Adipocyte (in vitro differentiated cells): ENCODE data around the gene ENTPD2.
A peak's percentile ranks its signal among the peaks of the same experiment; 100 is the strongest.
"Not testable (repeated sequence)": the region's sequence is repeated elsewhere in the genome, so short reads cannot be mapped to it uniquely, and the experiment has no call there.

ENCODE experiments used
- DNase-seq: peaks from one replicate; pipeline ENCODE4 v3.0.0-alpha.2; 2015; ENCODE audit warnings: low read depth
- H3K27me3 ChIP-seq: replicated peaks from 2 replicates; pipeline ENCODE4 v1.7.0; 2013; ENCODE audit warnings: mild to moderate bottlenecking, low read length, moderate library complexity; ENCODE audit not compliant: control insufficient read depth, insufficient read depth
- H3K36me3 ChIP-seq: 2 replicates; pipeline ENCODE4 v1.7.0; 2013; ENCODE audit warnings: low read length, mild to moderate bottlenecking, moderate library complexity; ENCODE audit not compliant: control insufficient read depth, insufficient read depth, severe bottlenecking
- H3K4me1 ChIP-seq: 2 replicates; pipeline ENCODE4 v1.7.0; 2013; ENCODE audit warnings: mild to moderate bottlenecking, low read length, moderate library complexity; ENCODE audit not compliant: control insufficient read depth, insufficient read depth
- H3K4me3 ChIP-seq: 2 replicates; pipeline ENCODE4 v1.7.0; 2013; ENCODE audit warnings: mild to moderate bottlenecking, low read length, moderate library complexity
- H3K9ac ChIP-seq: 2 replicates; pipeline ENCODE4 v1.7.0; 2013; ENCODE audit warnings: mild to moderate bottlenecking, low read length, moderate library complexity
- H3K9me3 ChIP-seq: 2 replicates; pipeline ENCODE4 v1.7.0; 2013; ENCODE audit warnings: mild to moderate bottlenecking, low read length, moderate library complexity; ENCODE audit not compliant: control insufficient read depth

ENTPD2 gene

GRCh38 chr9:137039611-137040366, 14.1 kb downstream of the ENTPD2 start:
- Histone ChIP-seq H3K9ac (no peak overlapping the region), H3K36me3 (peaks cover 13% of the 10 kb centered on the region), H3K9me3 (no peaks in the 10 kb centered on the region), H3K27me3 (no peaks in the 10 kb centered on the region), H3K4me3 (no peak overlapping the region), H3K4me1 (peaks cover 9% of the 10 kb centered on the region)
- no peak for DNase-seq

GRCh38 chr9:137038916-137039315, 14.9 kb downstream of the ENTPD2 start:
- no peak for DNase-seq
- H3K4me3 ChIP-seq = no peak overlapping the region
- no peak overlapping the region for H3K9ac ChIP-seq
- H3K36me3 ChIP-seq = peaks cover 13% of the 10 kb centered on the region
- H3K27me3 ChIP-seq = no peaks in the 10 kb centered on the region
- no peaks in the 10 kb centered on the region for H3K9me3 ChIP-seq
- peaks cover 4% of the 10 kb centered on the region for H3K4me1 ChIP-seq

- Histone ChIP-seq H3K4me3 (no peak overlapping the region), H3K9me3 (no peaks in the 10 kb centered on the region), H3K9ac (no peak overlapping the region), H3K36me3 (peaks cover 13% of the 10 kb centered on the region), H3K27me3 (no peaks in the 10 kb centered on the region), H3K4me1 (no peaks in the 10 kb centered on the region)
- DNase-seq = no peak
Observed at GRCh38 chr9:137037483-137037882, 16.4 kb downstream of the ENTPD2 start.

GRCh38 chr9:137037035-137037434, 16.8 kb downstream of the ENTPD2 start:
- Histone ChIP-seq H3K4me1 (no peaks in the 10 kb centered on the region), H3K36me3 (peaks cover 13% of the 10 kb centered on the region)

GRCh38 chr9:137035937-137036336, 17.9 kb downstream of the ENTPD2 start:
- no peak for DNase-seq
- Histone ChIP-seq H3K9me3 (no peaks in the 10 kb centered on the region), H3K36me3 (peaks cover 13% of the 10 kb centered on the region), H3K4me3 (no peak overlapping the region), H3K4me1 (no peaks in the 10 kb centered on the region), H3K9ac (no peak overlapping the region), H3K27me3 (no peaks in the 10 kb centered on the region)

More at GRCh38 chr9:137037035-137037434, 16.8 kb downstream of the ENTPD2 start:
- DNase-seq = no peak
- no peak overlapping the region for H3K9ac ChIP-seq
- H3K9me3 ChIP-seq = no peaks in the 10 kb centered on the region
- no peaks in the 10 kb centered on the region for H3K27me3 ChIP-seq
- H3K4me3 ChIP-seq = no peak overlapping the region

GRCh38 chr9:137035507-137035834, 18.4 kb downstream of the ENTPD2 start:
- no peak for DNase-seq
- H3K27me3 ChIP-seq = no peaks in the 10 kb centered on the region
- H3K4me3 ChIP-seq = no peak overlapping the region
- H3K9ac ChIP-seq = no peak overlapping the region
- peaks cover 13% of the 10 kb centered on the region for H3K36me3 ChIP-seq
- no peaks in the 10 kb centered on the region for H3K9me3 ChIP-seq
- no peaks in the 10 kb centered on the region for H3K4me1 ChIP-seq

- Histone ChIP-seq H3K4me3 (no peak overlapping the region), H3K36me3 (peaks cover 10% of the 10 kb centered on the region), H3K9me3 (no peaks in the 10 kb centered on the region), H3K27me3 (no peaks in the 10 kb centered on the region), H3K9ac (no peak overlapping the region), H3K4me1 (no peaks in the 10 kb centered on the region)
- peak; percentile 91 for DNase-seq
Observed at GRCh38 chr9:137034709-137035506, 19.0 kb downstream of the ENTPD2 start.

GRCh38 chr9:137034039-137034708, 19.7 kb downstream of the ENTPD2 start:
- Histone ChIP-seq H3K27me3 (no peaks in the 10 kb centered on the region), H3K9me3 (no peaks in the 10 kb centered on the region), H3K4me1 (peaks cover 1% of the 10 kb centered on the region), H3K36me3 (peaks cover 3% of the 10 kb centered on the region), H3K4me3 (no peak overlapping the region), H3K9ac (no peak overlapping the region)
- DNase-seq = no peak

- H3K4me1 ChIP-seq, H3K36me3 ChIP-seq, H3K4me3 ChIP-seq, DNase-seq, H3K27me3 ChIP-seq, H3K9ac ChIP-seq, H3K9me3 ChIP-seq: not testable (repeated sequence)
Observed at GRCh38 chr9:137033481-137033880, 20.4 kb downstream of the ENTPD2 start.

GRCh38 chr9:137032858-137033257, 21.0 kb downstream of the ENTPD2 start:
- no peaks in the 10 kb centered on the region for H3K9me3 ChIP-seq
- no peak overlapping the region for H3K4me3 ChIP-seq
- no peak for DNase-seq
- no peaks in the 10 kb centered on the region for H3K36me3 ChIP-seq
- H3K9ac ChIP-seq = no peak overlapping the region
- H3K4me1 ChIP-seq = peaks cover 10% of the 10 kb centered on the region
- H3K27me3 ChIP-seq = no peaks in the 10 kb centered on the region

GRCh38 chr9:137031904-137032640, 21.8 kb downstream of the ENTPD2 start, which contains the start of gene FUT7:
FUT7 (minus strand) TSS chr9:137032088; CDS start chr9:137031991, 97 bp downstream.
- H3K27me3 ChIP-seq = no peaks in the 10 kb centered on the region
- H3K4me1 ChIP-seq = peaks cover 15% of the 10 kb centered on the region

More at GRCh38 chr9:137031904-137032640, 21.8 kb downstream of the ENTPD2 start, which contains the start of gene FUT7:
- Histone ChIP-seq H3K9ac (no peak within 1 kb of the TSS), H3K9me3 (no peaks in the 10 kb centered on the region), H3K36me3 (no peaks in the 10 kb centered on the region), H3K4me3 (no peak within 1 kb of the TSS)
- no peak for DNase-seq
